K562 (cell line): ENCODE measurements around the gene POLRMT. TPM values are rescaled to one million over a fixed set of nuclear protein-coding genes. Genes with fewer than 3 reads are reported as not detected.

Experiments used
- ATF7 ChIP-seq: fragments of 450-650 bp; IDR thresholded peaks from 2 replicates; pipeline ENCODE4 v1.7.1; 2014; ENCODE audit warnings: mild to moderate bottlenecking, moderate library complexity
- BRD9 ChIP-seq: fragments of 450-650 bp; IDR thresholded peaks from 2 replicates; pipeline ENCODE4 v1.6.1; 2018; ENCODE audit warnings: low read depth; ENCODE audit not compliant: partially characterized antibody
- CBX3 ChIP-seq, 2 experiments: IDR thresholded peaks; 1 replicate in 1 of 2; 2 replicates in 1 of 2; pipeline ENCODE4 v1.6.1; 2012; ENCODE audit warnings: inconsistent platforms in 2 of 2, low read length in 2 of 2, borderline replicate concordance in 1 of 2, control low read depth in 1 of 2
- CEBPG ChIP-seq, 3 experiments: fragments of 200-800 bp in 1 of 3; sonication (Bioruptor generic) in 1 of 3; sonication (generic) in 1 of 3; formaldehyde crosslinking in 1 of 3; IDR thresholded peaks in 2 of 3; conservative IDR thresholded peaks in 1 of 3; 2 replicates each; pipeline versions ENCODE4 v1.6.1 to v1.8.0; 2016 to 2022; ENCODE audit warnings: missing compliant biosample characterization in 2 of 3, missing genetic modification characterization in 2 of 3, mild to moderate bottlenecking in 1 of 3, missing genetic modification reagents in 1 of 3
- ETS2 ChIP-seq: IDR thresholded peaks from 2 replicates; pipeline ENCODE4 v1.6.1; 2016; ENCODE audit warnings: borderline replicate concordance, missing genetic modification characterization, mild to moderate bottlenecking, moderate library complexity, missing compliant biosample characterization; ENCODE audit not compliant: poor library complexity, severe bottlenecking
- FOXJ3 ChIP-seq: sonication (generic); formaldehyde crosslinking; IDR thresholded peaks from 2 replicates; pipeline ENCODE4 v1.4.0; 2020; ENCODE audit warnings: mild to moderate bottlenecking, missing genetic modification reagents
- JUNB ChIP-seq: fragments of 450-650 bp; formaldehyde crosslinking; conservative IDR thresholded peaks from 2 replicates; pipeline ENCODE4 v1.4.0; 2020; ENCODE audit warnings: mild to moderate bottlenecking
- LEF1 ChIP-seq: fragments of 450-650 bp; IDR thresholded peaks from 2 replicates; pipeline ENCODE4 v1.6.1; 2016; ENCODE audit warnings: mild to moderate bottlenecking
- RAD51 ChIP-seq: fragments of 450-650 bp; IDR thresholded peaks from 2 replicates; pipeline ENCODE4 v1.7.1; 2016; ENCODE audit warnings: low read depth, mild to moderate bottlenecking, borderline replicate concordance
- RBFOX2 ChIP-seq: fragments of 200-400 bp; formaldehyde crosslinking; IDR thresholded peaks from 2 replicates; pipeline ENCODE4 v1.6.1; 2017; ENCODE audit warnings: low read depth, mild to moderate bottlenecking, low read length, moderate library complexity
- RBM15 ChIP-seq: fragments of 200-400 bp; formaldehyde crosslinking; IDR thresholded peaks from 2 replicates; pipeline ENCODE4 v1.6.1; 2018; ENCODE audit warnings: mild to moderate bottlenecking, low read length, moderate library complexity; ENCODE audit not compliant: insufficient read depth
- TAF15 ChIP-seq: fragments of 200-400 bp; formaldehyde crosslinking; IDR thresholded peaks from 2 replicates; pipeline ENCODE4 v1.6.1; 2017; ENCODE audit warnings: mild to moderate bottlenecking, low read depth, low read length, moderate library complexity
- TAF9B ChIP-seq: fragments of 450-650 bp; IDR thresholded peaks from 2 replicates; pipeline ENCODE4 v1.6.1; 2018; ENCODE audit warnings: mild to moderate bottlenecking; ENCODE audit not compliant: partially characterized antibody
- ZNF518B ChIP-seq: fragments of 250-450 bp; sonication (Bioruptor Pico); IDR thresholded peaks from 2 replicates; pipeline ENCODE4 v1.5.0; 2021; ENCODE audit warnings: mild to moderate bottlenecking, moderate library complexity
- polyA plus RNA-seq, 8 experiments: library from polyadenylated mRNA; depleted of rRNA in 4 of 8; stranded (reverse) in 5 of 8; unstranded in 3 of 8; fragments of >200 nt; fragmentation: Nextera tagmentation in 2 of 8; fragmentation: Illumina TruSeq in 1 of 8; extraction: Ambion mirVana in 2 of 8; extraction: Trizol in 1 of 8; gene quantifications; 2 replicates each; pipeline versions ENCODE4 v1.2.1 to v1.2.3, GENCODE V29; 2011 to 2014; ENCODE audit warnings: inconsistent platforms in 1 of 8, missing spikeins in 1 of 8
- total RNA-seq, 7 experiments: library from RNA; depleted of rRNA in 6 of 7; stranded (reverse); fragments of >200 nt in 6 of 7; fragmentation: Illumina TruSeq in 2 of 7; extraction: Trizol in 2 of 7; gene quantifications; 2 replicates each; pipeline versions ENCODE4 v1.2.1 to v1.2.3, GENCODE V29; 2011 to 2021; ENCODE audit warnings: low replicate concordance in 1 of 7
- TF ChIP-seq, protein P1 (sequence below), 2 experiments: fragments of 450-650 bp in 1 of 2; IDR thresholded peaks; 2 replicates each; pipeline ENCODE4 v1.6.1; 2011 to 2017; ENCODE audit warnings: low read depth in 2 of 2, antibody characterized with exemption in 1 of 2, borderline replicate concordance in 1 of 2, low read length in 1 of 2, mild to moderate bottlenecking in 1 of 2, mixed read lengths in 1 of 2; ENCODE audit not compliant: control insufficient read depth in 1 of 2
- TF ChIP-seq, protein P2 (sequence below): fragments of 450-650 bp; IDR thresholded peaks from 2 replicates; pipeline ENCODE4 v1.6.1; 2018; ENCODE audit warnings: mild to moderate bottlenecking, low read depth; ENCODE audit not compliant: partially characterized antibody
- TF ChIP-seq, protein P3 (sequence below): fragments of 450-650 bp; IDR thresholded peaks from 2 replicates; pipeline ENCODE4 v1.6.1; 2016; ENCODE audit warnings: antibody characterized with exemption

POLRMT gene
- total and polyA plus RNA-seq, 9 of the 15 experiments (the other 6 are each of a cell fraction or from before 2014, with no cell fraction given) = 30.3 to 144 (median 68.0) TPM

GRCh38 chr19:588093-588740 is 45.1 kb downstream of the POLRMT start (continued):
- TF ChIP-seq ZNF518B (CRISPR knock-in tag) (no peak), TAF15 (no peak), CBX3 (IDR thresholded peaks at IDR 0.05; ENCODE audit: borderline replicate concordance in 1 of 2, low read length in 2 of 2) (no peak), FOXJ3 (CRISPR knock-in tag) (no peak), RAD51 (no peak), TAF9B (no peak), ETS2 (tag) (no peak), JUNB (CRISPR knock-in tag) (no peak), RBM15 (no peak), BRD9 (no peak), ATF7 (no peak), LEF1 (no peak), CEBPG (CRISPR knock-in tag; IDR thresholded peaks at IDR 0.05) (no peak), CEBPG (tag; conservative IDR thresholded peaks at IDR 0.05 in 1 of 2, IDR thresholded peaks at IDR 0.05 in 1 of 2) (no peak), RBFOX2 (peak; percentile 43; the same call in 1 of the 2 replicates)
- TF ChIP-seq, protein P1, sequence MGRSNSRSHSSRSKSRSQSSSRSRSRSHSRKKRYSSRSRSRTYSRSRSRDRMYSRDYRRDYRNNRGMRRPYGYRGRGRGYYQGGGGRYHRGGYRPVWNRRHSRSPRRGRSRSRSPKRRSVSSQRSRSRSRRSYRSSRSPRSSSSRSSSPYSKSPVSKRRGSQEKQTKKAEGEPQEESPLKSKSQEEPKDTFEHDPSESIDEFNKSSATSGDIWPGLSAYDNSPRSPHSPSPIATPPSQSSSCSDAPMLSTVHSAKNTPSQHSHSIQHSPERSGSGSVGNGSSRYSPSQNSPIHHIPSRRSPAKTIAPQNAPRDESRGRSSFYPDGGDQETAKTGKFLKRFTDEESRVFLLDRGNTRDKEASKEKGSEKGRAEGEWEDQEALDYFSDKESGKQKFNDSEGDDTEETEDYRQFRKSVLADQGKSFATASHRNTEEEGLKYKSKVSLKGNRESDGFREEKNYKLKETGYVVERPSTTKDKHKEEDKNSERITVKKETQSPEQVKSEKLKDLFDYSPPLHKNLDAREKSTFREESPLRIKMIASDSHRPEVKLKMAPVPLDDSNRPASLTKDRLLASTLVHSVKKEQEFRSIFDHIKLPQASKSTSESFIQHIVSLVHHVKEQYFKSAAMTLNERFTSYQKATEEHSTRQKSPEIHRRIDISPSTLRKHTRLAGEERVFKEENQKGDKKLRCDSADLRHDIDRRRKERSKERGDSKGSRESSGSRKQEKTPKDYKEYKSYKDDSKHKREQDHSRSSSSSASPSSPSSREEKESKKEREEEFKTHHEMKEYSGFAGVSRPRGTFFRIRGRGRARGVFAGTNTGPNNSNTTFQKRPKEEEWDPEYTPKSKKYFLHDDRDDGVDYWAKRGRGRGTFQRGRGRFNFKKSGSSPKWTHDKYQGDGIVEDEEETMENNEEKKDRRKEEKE (IDR thresholded peaks at IDR 0.05; ENCODE audit: borderline replicate concordance in 1 of 2, control insufficient read depth in 1 of 2, low read depth in 2 of 2, low read length in 1 of 2) = no peak
- TF ChIP-seq, protein P2, sequence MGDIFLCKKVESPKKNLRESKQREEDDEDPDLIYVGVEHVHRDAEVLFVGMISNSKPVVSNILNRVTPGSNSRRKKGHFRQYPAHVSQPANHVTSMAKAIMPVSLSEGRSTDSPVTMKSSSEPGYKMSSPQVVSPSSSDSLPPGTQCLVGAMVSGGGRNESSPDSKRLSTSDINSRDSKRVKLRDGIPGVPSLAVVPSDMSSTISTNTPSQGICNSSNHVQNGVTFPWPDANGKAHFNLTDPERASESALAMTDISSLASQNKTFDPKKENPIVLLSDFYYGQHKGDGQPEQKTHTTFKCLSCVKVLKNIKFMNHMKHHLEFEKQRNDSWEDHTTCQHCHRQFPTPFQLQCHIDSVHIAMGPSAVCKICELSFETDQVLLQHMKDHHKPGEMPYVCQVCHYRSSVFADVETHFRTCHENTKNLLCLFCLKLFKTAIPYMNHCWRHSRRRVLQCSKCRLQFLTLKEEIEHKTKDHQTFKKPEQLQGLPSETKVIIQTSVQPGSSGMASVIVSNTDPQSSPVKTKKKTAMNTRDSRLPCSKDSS = no peak
- TF ChIP-seq, protein P3, sequence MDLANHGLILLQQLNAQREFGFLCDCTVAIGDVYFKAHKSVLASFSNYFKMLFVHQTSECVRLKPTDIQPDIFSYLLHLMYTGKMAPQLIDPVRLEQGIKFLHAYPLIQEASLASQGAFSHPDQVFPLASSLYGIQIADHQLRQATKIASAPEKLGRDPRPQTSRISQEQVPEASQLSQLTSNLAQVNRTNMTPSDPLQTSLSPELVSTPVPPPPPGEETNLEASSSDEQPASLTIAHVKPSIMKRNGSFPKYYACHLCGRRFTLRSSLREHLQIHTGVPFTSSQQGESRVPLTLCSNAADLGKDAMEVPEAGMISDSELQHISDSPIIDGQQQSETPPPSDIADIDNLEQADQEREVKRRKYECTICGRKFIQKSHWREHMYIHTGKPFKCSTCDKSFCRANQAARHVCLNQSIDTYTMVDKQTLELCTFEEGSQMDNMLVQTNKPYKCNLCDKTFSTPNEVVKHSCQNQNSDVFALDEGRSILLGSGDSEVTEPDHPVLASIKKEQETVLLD = no peak
